ENCODE results near the gene GPA33.

The GPA33 gene

DNA sequence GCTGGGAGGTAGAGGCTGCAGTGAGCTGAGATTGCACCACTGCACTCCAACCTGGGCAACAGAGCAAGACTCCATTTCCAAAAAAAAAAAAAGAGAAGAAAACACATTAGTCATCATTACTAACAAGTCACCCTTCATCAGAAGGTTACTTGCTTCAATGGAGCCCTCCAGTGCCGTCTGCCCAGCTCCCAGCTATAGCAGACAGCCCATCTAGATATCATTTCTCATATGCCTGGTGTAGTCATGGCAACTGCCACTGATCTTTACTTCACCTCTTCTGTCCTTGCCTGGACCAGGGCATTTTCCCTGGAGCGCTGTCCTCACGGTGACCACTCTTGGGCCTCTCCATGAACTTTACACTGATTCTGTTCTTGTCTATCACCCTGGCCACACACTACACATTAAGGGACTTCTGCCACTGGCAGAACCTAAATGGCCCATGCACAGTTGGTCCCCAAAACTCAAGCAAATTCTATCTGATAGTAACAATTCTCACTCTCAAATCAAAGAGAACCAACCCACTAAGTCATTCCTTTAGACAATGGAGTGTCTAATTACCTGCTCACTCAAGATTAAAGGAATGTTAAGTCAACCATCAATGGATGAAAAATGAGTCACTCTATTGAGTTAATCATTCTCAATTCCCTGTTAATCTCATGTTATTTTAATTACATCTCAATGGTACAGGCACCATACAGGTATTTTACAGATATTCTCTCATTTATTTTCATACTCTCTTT, 12.9 kb downstream of the GPA33 start:
- H3K9me3 ChIP-seq (ENCODE audit: control insufficient read depth, insufficient read depth, low read length), result no peaks in the 10 kb centered on the region
- H3K4me3 ChIP-seq (ENCODE audit: low read length), result no peak overlapping the region
- no peak overlapping the region for H3K4me2 ChIP-seq (ENCODE audit: low read length)
- H3K9me2 ChIP-seq (replicated peaks; ENCODE audit: control insufficient read depth, low read length), result no peaks in the 10 kb centered on the region
- H3F3A ChIP-seq (ENCODE audit: control insufficient read depth, insufficient read depth), result no peaks in the 10 kb centered on the region
- H3K27ac ChIP-seq (ENCODE audit: low read depth, low read length), result no peak overlapping the region
- H3K79me2 ChIP-seq (ENCODE audit: control insufficient read depth, low read length), result no peaks in the 10 kb centered on the region
- TF ChIP-seq EZH2phosphoT487 (IDR thresholded peaks at IDR 0.05; ENCODE audit: borderline replicate concordance, low read length), result no peak
- H3K4me1 ChIP-seq (ENCODE audit: control insufficient read depth, low read length), result no peaks in the 10 kb centered on the region
- H3K27me3 ChIP-seq (ENCODE audit: control insufficient read depth, low read length), result peaks cover 31% of the 10 kb centered on the region
- no peaks in the 10 kb centered on the region for H3K36me3 ChIP-seq (ENCODE audit: control insufficient read depth, low read length)
- H4K20me1 ChIP-seq (ENCODE audit: control insufficient read depth, insufficient read depth, low read depth, low read length), result no peaks in the 10 kb centered on the region

DNA sequence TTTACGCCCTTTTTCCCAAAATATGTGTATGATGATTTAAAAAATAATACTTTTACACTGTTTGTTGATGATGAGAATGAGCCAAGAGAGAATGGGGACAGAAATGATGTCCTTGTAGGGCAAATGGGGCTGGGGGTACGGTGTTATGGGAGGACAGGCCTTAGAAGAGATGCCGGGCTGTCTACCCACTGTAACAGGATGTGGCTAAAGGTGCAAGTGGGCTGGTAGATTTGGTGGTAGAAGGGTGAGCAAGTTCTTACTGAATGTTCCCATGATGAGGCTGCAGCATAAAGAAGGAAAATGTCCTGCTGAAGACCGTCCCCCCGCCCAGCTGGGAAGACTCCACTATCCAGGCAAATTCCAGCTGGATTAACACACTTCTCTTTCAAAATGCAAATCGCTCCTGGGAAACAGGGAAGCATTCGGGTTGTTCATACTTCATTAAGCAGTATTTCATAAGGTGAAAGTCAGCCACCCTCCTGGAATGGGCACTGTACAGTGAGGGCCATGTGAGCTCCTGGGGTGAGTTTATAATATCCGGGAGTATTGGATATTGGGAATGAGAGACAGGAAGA, 14.0 kb downstream of the GPA33 start:
- H3K9me2 ChIP-seq (replicated peaks; ENCODE audit: control insufficient read depth, low read length), result no peaks in the 10 kb centered on the region
- no peak overlapping the region for H3K27ac ChIP-seq (ENCODE audit: low read depth, low read length)
- no peaks in the 10 kb centered on the region for H3K4me1 ChIP-seq (ENCODE audit: control insufficient read depth, low read length)
- no peaks in the 10 kb centered on the region for H3K79me2 ChIP-seq (ENCODE audit: control insufficient read depth, low read length)
- peaks cover 21% of the 10 kb centered on the region for H3K27me3 ChIP-seq (ENCODE audit: control insufficient read depth, low read length)
- no peaks in the 10 kb centered on the region for H3K9me3 ChIP-seq (ENCODE audit: control insufficient read depth, insufficient read depth, low read length)
- no peaks in the 10 kb centered on the region for H4K20me1 ChIP-seq (ENCODE audit: control insufficient read depth, insufficient read depth, low read depth, low read length)
- TF ChIP-seq, protein P1, sequence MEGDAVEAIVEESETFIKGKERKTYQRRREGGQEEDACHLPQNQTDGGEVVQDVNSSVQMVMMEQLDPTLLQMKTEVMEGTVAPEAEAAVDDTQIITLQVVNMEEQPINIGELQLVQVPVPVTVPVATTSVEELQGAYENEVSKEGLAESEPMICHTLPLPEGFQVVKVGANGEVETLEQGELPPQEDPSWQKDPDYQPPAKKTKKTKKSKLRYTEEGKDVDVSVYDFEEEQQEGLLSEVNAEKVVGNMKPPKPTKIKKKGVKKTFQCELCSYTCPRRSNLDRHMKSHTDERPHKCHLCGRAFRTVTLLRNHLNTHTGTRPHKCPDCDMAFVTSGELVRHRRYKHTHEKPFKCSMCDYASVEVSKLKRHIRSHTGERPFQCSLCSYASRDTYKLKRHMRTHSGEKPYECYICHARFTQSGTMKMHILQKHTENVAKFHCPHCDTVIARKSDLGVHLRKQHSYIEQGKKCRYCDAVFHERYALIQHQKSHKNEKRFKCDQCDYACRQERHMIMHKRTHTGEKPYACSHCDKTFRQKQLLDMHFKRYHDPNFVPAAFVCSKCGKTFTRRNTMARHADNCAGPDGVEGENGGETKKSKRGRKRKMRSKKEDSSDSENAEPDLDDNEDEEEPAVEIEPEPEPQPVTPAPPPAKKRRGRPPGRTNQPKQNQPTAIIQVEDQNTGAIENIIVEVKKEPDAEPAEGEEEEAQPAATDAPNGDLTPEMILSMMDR (IDR thresholded peaks at IDR 0.05; ENCODE audit: low read depth, low read length, poor library complexity, severe bottlenecking), result no peak
- no peak for TF ChIP-seq EZH2phosphoT487 (IDR thresholded peaks at IDR 0.05; ENCODE audit: borderline replicate concordance, low read length)
- no peaks in the 10 kb centered on the region for H3F3A ChIP-seq (ENCODE audit: control insufficient read depth, insufficient read depth)
- H3K36me3 ChIP-seq (ENCODE audit: control insufficient read depth, low read length), result no peaks in the 10 kb centered on the region
- H3K4me2 ChIP-seq (ENCODE audit: low read length), result no peak overlapping the region
- no peak overlapping the region for H3K4me3 ChIP-seq (ENCODE audit: low read length)

DNA sequence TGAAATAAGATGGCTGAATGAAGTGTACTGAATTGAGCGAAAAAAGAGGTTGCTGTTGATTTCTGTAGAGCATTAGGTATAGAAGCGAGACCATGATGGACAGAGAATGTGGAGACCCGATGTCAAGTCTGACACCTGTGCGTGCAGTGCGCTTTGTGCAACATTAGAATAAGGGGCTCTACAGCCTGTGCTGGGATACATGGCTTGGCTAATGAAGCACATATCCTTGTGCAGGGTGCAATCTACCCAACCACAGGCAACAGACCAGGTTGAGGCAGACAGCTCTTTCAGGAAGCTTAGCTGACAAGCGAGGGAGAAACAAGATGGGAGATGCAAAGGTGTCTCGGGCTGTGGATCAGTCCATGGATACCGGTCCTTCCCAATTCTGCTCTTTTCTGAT, 18.9 kb downstream of the GPA33 start:
- Histone ChIP-seq H3K4me2 (ENCODE audit: low read length) (no peak overlapping the region), H3K27ac (ENCODE audit: low read depth, low read length) (no peak overlapping the region), H3K4me3 (ENCODE audit: low read length) (no peak overlapping the region), H3K9me3 (ENCODE audit: control insufficient read depth, insufficient read depth, low read length) (no peaks in the 10 kb centered on the region), H3K9me2 (replicated peaks; ENCODE audit: control insufficient read depth, low read length) (no peaks in the 10 kb centered on the region), H3K36me3 (ENCODE audit: control insufficient read depth, low read length) (no peaks in the 10 kb centered on the region), H4K20me1 (ENCODE audit: control insufficient read depth, insufficient read depth, low read depth, low read length) (no peaks in the 10 kb centered on the region), H3K4me1 (ENCODE audit: control insufficient read depth, low read length) (peaks cover 3% of the 10 kb centered on the region), H3F3A (ENCODE audit: control insufficient read depth, insufficient read depth) (no peaks in the 10 kb centered on the region), H3K79me2 (ENCODE audit: control insufficient read depth, low read length) (no peaks in the 10 kb centered on the region), H3K27me3 (ENCODE audit: control insufficient read depth, low read length) (peaks cover 19% of the 10 kb centered on the region)
- no peak for TF ChIP-seq EZH2phosphoT487 (IDR thresholded peaks at IDR 0.05; ENCODE audit: borderline replicate concordance, low read length)
- TF ChIP-seq, protein P1 (IDR thresholded peaks at IDR 0.05; ENCODE audit: low read depth, low read length, poor library complexity, severe bottlenecking), result no peak

DNA sequence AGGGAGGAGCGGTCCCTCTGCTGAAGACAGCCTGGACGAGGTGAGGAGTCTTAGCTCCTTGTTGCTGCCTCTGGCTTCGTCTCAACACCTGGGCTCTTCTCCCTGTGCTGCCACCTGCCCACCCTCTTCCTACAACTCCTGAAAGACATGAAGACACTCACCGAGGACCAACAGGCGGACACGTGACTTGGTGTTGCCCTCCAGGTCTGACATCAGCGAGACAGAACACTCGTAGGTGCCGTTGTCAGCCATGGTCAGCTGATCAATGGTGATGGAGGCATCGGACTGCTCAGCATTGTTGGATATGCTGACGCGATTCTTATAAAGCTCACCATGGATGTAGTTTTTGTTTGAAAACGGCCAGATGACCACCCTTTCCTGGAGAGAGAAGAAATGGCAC, 21.4 kb downstream of the GPA33 start:
- H3K27me3 ChIP-seq (ENCODE audit: control insufficient read depth, low read length), result peaks cover 19% of the 10 kb centered on the region
- H3K36me3 ChIP-seq (ENCODE audit: control insufficient read depth, low read length), result no peaks in the 10 kb centered on the region
- no peak overlapping the region for H3K27ac ChIP-seq (ENCODE audit: low read depth, low read length)
- H3K4me2 ChIP-seq (ENCODE audit: low read length), result no peak overlapping the region
- H3K4me1 ChIP-seq (ENCODE audit: control insufficient read depth, low read length), result peaks cover 4% of the 10 kb centered on the region
- no peaks in the 10 kb centered on the region for H3K9me3 ChIP-seq (ENCODE audit: control insufficient read depth, insufficient read depth, low read length)
- H3K79me2 ChIP-seq (ENCODE audit: control insufficient read depth, low read length), result no peaks in the 10 kb centered on the region
- H3K9me2 ChIP-seq (replicated peaks; ENCODE audit: control insufficient read depth, low read length), result no peaks in the 10 kb centered on the region
- H3K4me3 ChIP-seq (ENCODE audit: low read length), result no peak overlapping the region
- H3F3A ChIP-seq (ENCODE audit: control insufficient read depth, insufficient read depth), result no peaks in the 10 kb centered on the region
- H4K20me1 ChIP-seq (ENCODE audit: control insufficient read depth, insufficient read depth, low read depth, low read length), result no peaks in the 10 kb centered on the region
- no peak for TF ChIP-seq EZH2phosphoT487 (IDR thresholded peaks at IDR 0.05; ENCODE audit: borderline replicate concordance, low read length)
- TF ChIP-seq, protein P1 (IDR thresholded peaks at IDR 0.05; ENCODE audit: low read depth, low read length, poor library complexity, severe bottlenecking), result no peak
